Testis (tissue), 2 donors: ENCODE data around the gene RAB36.

Experiments
- POLR2A ChIP-seq: fragments of 450-650 bp; IDR thresholded peaks from one replicate; pipeline ENCODE4 v1.6.1; 2017; ENCODE audit warnings: antibody characterized with exemption, mild to moderate bottlenecking, moderate library complexity
- TF ChIP-seq, protein P1 (sequence below), 3 experiments: fragments of 450-650 bp in 2 of 3; fragments of 200-600 bp in 1 of 3; sonication (generic) in 1 of 3; IDR thresholded peaks; one replicate each; pipeline ENCODE4 v1.5.1; 2016 to 2019; ENCODE audit warnings: antibody characterized with exemption in 3 of 3, mild to moderate bottlenecking in 2 of 3, moderate library complexity in 1 of 3

DNA sequence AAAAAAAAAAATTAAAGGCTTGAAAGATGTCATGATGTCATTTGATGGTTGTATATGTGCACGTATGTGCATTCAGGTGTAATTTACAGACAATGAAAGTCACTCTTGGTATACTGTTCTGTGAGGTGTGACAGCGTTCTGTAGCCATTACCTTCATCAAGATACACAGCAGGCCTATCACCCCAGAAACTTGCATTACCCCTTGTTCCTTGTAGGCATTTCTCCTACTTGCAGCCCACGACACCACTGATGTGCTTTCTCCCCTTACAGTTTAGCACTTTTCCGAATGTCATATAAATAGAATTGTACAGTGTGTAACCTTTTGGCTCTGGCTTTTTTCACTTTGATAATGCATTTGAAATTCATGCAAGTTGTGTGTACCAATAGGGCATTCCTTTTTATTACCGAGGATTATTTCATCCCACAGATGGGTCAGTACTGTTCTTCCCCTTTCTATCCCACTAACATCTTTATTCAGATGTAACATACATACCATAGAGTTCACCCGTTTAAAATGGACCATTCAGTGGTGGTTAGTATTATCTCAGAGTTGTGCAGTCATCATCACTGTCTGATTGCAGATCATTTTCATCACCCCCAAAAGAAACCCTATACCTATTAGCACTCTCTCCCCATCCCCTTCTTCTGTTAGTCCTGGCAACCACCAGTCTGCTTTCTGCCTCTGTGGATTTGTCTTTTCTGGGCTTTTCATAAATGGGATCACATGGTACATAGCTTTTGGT is 65.3 kb downstream of the RAB36 start:
- TF ChIP-seq, protein P1, sequence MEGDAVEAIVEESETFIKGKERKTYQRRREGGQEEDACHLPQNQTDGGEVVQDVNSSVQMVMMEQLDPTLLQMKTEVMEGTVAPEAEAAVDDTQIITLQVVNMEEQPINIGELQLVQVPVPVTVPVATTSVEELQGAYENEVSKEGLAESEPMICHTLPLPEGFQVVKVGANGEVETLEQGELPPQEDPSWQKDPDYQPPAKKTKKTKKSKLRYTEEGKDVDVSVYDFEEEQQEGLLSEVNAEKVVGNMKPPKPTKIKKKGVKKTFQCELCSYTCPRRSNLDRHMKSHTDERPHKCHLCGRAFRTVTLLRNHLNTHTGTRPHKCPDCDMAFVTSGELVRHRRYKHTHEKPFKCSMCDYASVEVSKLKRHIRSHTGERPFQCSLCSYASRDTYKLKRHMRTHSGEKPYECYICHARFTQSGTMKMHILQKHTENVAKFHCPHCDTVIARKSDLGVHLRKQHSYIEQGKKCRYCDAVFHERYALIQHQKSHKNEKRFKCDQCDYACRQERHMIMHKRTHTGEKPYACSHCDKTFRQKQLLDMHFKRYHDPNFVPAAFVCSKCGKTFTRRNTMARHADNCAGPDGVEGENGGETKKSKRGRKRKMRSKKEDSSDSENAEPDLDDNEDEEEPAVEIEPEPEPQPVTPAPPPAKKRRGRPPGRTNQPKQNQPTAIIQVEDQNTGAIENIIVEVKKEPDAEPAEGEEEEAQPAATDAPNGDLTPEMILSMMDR (IDR thresholded peaks at IDR 0.05) = no peak
- no peak for TF ChIP-seq POLR2A
